Measurements from ENCODE around the gene SMIM38.

The SMIM38 gene

GRCh38 chr11:69162505-69162904 lies 6.8 kb downstream of the SMIM38 start:
- DNase-seq, result no peak

- DNase-seq, result no peak
Measured at GRCh38 chr11:69163842-69164241, 8.1 kb downstream of the SMIM38 start.

GRCh38 chr11:69164824-69165223 lies 9.1 kb downstream of the SMIM38 start:
- no peak for DNase-seq

- no peak for DNase-seq
Measured at GRCh38 chr11:69165775-69166174, 10.0 kb downstream of the SMIM38 start.

DNA sequence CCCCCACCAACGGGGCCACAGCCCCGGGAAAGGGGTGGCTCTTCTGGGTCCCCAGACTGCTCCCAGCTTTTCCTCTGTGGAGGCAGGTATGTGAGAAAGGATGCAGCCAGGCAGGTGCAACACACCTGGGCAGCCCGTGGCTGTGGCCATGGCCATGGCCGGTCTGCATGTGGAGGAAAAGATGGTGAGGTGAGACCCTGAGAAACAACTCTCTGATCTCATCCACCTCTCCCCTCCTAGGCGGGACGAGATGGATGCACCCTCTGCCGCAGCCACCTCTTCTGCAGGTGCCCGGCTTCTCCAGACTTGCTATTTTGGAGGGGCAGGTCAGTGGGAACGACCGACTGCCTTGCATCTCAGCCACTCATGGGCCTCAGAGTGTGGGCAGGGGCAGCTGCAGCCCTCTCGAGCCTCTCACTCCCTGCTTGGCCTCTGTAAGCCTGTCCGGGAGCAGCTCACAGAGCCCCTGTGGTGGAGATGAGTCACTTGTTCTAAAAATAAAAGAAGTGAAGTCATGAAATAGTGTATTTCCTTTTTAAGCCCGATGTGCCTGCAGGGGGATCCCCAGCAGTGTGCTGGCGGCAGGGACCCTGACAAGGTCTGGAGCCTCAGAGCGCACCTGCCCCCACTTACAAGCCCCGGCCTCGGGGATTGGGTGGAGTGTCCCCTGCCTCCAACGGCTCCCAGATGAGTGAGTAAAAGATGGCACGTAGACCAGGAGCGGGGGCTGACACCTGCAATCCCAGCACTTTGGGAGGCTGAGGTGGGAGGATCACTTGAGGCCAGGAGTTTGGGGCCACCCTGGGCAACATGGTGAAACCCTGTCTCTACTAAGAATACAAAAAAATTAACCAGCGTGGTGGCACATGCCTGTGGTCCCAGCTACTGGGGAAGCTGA lies 10.7 kb downstream of the SMIM38 start:
- peak; percentile 9 for DNase-seq

DNA sequence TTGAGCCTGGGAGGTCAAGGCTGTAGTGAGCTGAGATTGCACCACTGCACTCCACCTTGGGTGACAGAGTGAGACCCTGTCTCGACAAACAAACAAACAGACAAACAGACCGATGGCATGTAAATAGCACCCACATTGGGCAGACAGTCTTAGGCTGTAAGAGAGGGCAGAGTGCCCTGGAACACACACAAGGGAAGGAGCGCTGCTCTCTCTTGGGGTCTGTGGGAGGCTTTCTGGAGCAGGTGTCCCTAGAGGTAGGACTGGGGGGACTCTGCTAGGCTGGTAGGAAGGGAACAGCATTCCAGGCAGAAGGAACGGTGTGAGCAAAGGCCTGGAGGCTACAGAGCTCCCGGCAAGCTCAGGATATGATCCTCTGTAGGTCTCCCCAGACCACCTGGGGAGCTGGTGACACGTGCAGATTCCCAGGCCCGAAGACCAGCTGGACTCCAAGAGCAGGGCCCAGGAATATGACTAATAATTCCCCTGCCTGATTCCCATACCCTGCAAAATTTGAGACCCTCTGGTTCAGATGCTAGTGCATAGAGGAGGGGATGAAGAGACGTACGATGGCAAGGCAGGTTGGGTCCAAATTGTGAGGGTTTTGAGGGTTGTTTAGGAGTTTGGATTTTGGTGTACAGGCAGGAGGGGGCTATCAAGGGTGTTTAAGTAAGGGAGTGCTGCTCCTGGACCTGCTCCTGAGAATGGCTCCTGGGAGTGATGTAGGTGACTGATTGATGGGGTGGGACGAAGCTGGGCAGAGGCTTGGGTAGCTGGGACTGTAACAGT lies 11.6 kb downstream of the SMIM38 start:
- no peak for DNase-seq

DNA sequence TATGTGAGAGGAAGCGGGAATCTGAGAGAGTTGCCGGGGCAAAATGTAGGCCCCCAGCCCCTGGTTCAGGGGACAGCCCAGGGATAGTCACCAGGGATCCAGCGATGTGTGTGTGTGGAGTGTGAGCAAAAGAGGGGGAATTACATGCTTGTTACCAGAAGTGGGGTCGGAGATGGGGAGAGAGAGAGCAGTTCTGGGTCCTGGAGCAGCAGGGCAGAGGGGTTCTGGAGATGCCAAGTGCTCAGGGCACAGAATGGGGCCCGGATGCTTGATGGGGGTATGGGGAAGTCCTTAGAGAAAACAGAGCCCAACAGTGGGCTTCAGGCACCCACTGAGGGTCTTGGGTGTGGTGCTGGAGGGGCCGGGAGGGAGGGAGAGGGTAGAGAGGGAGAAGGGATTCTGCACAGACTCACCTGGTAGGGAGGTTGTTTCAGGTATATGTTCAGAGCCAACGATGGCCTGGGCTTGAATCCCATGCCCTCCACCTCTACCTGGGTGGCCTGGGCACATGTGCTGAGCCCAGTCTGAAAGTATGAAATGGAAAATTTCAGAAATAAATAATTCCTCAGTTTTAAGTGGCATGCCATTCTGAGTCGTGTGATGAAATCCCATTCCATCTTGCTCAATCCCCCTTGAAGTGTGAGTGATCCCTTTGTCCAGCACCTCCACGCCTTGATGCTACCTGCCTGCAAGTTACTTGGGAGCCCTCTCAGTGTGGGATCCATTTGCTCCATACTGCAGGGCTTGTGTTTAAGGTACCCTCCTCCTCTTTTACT lies 12.4 kb downstream of the SMIM38 start:
- no peak for DNase-seq

- DNase-seq, result no peak
Measured at GRCh38 chr11:69169479-69169878, 13.7 kb downstream of the SMIM38 start.

DNA sequence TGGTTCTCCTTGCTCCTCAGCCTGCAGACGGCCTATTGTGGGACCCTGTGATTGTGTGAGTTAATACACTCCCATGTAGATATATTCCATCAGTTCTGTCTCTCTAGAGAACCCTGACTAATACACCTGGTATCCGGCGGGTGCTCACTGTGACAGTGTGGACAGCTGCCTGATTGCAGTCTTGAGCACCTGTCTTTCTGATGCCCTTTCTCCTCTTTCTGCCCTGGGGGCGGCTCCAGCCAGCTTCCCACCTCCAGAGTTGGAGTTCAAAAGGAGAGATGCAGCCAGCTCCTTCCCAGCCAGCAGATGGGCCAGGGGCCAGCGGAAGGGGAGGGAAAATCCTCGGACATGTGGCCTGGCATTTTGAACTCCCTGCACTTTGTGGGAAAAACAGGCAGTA lies 15.0 kb downstream of the SMIM38 start:
- DNase-seq, result no peak

DNA sequence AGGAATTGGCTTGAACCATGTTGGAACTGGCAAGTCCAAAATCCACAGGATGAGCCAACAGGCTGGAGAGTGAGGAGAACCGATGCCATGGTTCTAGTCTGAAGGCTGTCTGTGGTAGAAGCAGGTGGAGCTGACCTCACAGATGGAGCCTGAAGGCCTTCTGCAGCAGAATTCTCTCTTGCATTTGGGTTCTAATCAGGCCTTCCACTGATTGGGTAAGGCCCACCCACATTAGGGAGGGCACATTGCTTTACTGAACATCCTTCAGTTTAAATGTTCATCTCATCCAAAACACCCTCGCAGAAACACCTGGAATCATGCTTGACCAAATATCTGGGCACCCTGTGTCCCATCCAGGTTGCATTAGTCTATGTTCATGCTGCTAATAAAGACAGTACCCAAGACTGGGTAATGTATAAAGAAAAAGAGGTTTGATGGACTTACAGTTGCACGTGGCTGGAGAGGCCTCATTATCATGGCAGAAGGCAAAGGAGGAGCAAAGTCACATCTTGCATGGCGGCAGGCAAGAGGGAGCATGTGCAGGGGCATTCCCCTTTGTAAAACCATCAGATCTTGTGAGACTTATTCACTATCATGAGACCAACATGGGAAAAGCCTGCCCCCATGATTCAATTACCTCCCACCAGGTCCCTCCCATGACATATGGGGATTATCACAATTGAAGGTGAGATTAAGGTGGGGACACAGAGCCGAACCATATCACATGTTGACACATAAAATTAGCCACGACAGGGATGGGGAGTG lies 15.9 kb downstream of the SMIM38 start:
- no peak for DNase-seq

- no peak for DNase-seq
Measured at GRCh38 chr11:69172674-69173073, 16.9 kb downstream of the SMIM38 start.

DNA sequence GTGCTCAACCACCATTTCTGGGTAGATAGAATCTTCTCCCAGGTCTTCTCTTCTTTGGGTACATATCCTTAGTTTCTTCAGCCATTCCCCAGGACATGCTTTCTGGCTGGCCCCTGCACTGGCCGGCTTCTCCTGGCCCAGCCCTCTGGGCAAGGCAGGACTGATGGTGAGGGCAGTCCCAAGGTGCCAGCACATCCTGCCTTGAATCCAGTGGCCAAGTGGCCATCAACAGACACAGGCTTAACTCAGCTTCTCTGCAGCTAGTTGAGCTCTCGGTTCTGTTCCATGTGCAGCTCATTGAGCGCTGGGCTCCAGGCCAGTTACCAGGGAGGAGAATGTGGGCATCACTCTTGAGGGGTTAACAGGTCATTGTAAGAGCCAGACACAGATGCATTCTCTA lies 17.6 kb downstream of the SMIM38 start:
- no peak for DNase-seq

- no peak for DNase-seq
Measured at GRCh38 chr11:69173925-69174581, 18.3 kb downstream of the SMIM38 start.

GRCh38 chr11:69174841-69175240 lies 19.1 kb downstream of the SMIM38 start:
- DNase-seq, result no peak

GRCh38 chr11:69178819-69179482 lies 23.2 kb downstream of the SMIM38 start:
- no peak for DNase-seq

- no peak for DNase-seq
Measured at GRCh38 chr11:69180226-69180625, 24.5 kb downstream of the SMIM38 start.

DNA sequence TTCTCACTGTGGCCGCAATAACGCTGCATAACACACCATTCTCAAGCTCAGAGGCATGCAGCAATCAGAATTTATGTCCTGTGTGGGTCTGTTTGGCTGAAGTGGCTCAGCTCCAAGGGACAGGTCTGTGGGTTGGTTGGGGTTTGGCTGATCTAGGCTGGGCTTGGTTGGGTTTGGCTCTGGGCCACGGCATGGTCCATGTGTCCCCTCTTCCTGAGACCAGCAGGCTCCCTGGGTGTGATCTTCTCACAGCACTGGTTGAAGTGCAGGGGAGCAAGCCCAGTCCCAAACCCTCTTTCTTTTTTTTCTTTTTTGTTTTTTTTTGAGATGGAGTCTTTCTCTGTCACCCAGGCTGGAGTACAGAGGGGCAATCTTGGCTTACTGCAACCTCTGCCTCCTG lies 25.0 kb downstream of the SMIM38 start:
- DNase-seq, result no peak

- DNase-seq, result no peak
Measured at GRCh38 chr11:69183613-69184012, 27.9 kb downstream of the SMIM38 start.

DNA sequence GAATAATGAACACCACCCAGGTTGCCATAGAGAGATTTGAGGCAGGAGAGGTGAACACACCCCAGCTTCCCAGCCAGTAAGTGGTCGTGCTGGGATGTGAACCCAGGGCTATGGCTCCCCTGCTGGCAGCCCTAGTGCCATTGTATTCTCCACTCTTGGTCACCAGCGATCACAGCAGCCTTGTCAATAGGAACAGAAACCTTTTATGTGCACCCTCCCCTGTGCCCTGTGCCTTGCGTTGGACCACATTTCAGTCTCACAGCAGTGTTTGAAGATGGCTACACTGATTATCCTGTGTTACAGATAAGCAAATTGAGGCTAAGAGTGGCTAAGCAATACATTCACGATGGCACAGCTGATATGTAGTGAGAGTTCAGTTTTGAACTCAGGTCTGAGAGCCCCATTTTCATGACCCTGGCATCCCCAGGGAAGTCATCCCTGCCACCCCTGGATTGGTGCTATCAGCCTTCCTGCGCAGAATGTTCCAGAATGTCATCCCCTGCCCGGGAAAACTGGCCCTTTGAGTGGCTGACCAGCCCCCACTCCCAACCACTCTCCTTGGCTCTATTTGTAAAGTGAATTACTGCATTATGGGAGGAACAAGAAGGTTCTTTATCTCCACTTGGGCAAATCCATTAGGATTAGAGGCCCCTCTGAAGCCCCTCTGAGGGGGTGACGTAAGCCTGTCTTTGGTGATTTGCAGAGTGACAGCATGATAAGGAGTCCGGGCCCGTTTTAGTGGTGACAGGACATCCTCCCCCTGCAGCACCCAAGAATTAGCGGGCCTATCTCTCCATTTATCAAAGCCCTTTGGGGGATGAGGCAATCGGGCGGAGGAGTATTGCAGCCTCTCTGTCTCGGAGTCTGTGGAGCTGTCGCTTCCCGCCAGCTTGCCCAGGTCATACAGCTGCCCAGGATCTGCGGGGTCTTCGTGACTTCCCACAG lies 30.9 kb downstream of the SMIM38 start:
- no peak for DNase-seq

- DNase-seq, result no peak
Measured at GRCh38 chr11:69187540-69188065, 31.9 kb downstream of the SMIM38 start.

All from CD4-positive, alpha-beta T cell treated with Interleukin-17A for 4 hours (primary cell).